ENCODE results near the gene LGR4.

The LGR4 gene

DNA sequence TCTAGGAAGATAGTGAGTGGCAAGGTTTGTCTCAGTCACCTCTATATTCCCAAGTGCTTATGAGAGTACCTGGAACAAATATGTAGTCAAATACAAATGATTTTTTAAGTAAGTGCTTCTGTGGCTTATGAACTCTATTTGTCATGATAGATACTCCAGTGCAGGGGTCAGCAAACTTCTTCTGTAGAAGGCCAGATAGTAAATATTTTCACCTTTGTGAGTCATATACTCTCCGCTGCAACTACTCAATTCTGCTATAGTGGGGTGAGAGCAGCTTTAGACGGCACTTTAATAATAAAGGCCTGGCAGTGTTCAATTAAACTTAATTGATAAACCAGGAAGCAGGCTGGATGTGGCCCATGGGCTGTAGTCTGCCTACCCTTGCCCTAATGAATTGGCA lies 97.2 kb downstream of the LGR4 start:
- no peak for DNase-seq

DNA sequence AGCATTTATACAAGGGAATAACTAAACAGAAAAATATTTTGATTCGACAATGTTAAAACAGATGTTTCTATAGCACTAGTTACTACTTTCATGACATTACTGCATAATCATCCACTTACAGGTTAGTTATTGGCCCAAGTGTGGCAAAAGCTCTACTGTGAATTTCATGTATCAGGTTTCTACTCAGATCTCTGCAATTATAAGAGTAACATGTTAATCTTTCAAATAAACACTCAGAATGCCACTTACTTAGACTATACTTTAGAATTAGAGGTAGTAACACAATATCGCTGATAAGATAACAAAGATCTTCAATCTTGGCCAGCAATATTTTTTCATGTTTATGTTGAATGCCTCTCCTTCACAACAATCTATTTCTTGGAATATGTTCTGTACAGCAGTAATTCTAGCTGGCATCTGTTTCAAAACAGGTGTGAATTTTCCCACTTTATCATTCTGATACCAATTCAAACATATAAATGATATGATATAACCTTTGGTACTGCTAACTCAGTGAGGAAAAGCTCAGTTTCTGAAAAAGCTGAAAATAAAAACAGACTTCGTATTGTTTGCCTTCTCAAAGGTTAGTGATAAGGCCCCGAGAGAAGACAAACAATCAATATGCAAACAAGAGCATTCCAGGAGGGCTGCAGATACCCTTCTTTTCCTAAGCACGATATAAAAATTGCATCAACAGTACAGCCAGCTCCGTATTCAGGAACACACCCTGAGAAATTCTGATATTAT lies 98.6 kb downstream of the LGR4 start:
- DNase-seq = peak; percentile 39

DNA sequence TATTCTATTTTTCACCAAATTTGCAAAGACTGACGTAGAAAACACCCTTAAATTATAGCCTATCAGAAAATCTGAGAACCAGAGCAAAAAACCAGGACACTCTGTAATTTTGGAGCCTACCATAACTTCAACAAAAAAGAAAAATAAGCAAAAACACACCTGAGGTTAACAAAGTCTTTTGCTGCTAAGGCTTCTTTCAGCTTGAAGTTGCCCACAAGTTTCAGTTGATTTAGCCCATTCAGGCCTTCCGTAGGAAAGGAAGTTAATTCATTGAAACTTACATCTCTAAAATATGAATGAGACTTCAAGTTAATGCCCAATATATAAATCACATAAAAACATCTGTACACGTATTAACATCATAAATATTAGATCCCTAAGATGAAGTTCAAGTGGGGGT lies 99.2 kb downstream of the LGR4 start:
- no peak for DNase-seq

DNA sequence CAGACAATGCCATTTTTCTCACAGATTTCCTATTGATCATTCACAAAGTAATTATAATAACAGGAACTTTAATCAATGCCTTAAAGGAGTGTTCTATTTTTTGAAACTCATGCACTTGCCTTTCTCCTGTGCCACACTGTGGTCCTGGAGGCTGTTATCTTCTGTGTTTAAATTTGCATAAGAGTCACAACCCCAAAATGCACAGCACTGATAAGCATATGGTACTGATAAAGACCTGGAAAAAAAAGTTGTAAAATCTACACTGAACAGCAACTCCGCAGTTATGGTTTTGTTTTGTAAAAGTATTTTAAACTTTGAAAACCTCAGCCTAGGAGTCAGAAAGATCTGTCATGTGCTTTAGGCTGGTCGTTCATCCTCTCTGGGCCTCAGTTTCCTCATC lies 100.4 kb downstream of the LGR4 start:
- no peak for DNase-seq

DNA sequence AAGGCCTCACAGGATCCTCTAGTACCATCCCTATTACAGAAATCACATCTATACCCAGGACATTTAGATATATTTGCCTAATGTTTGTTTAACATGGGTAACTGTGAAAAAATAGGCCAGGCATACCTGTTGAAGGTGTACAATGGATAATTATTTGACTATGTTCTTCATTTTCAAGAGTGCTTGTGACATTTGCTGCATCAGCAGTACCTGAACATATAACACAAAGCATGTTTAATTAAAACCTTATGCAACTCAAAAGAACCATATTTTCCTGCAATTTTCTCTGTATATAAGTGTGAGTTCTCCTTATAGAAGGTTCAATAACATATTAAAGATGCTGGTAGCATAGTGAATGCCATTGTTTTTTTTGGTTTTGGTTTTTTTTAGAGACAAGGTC lies 101.1 kb downstream of the LGR4 start:
- DNase-seq = no peak

DNA sequence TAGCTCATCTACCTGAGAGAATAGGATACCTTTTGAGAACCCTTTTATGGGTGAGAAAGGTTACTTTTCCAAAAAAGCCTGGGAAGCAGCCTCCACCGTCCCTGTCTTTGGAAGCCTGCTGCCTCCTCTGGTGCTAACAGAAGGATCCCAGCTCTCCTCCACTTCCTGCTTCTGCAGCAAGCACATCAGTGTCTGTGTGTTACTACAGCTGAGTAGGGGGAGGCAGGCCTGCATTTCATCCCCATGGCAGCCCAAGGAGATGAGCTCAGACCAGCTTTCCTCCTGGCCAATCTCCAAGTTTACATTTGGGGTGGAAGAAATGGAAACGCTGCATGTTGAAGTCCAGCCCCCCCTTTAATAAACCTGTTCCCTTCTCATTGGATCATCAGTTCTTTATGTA lies 102.2 kb downstream of the LGR4 start:
- no peak for DNase-seq

DNA sequence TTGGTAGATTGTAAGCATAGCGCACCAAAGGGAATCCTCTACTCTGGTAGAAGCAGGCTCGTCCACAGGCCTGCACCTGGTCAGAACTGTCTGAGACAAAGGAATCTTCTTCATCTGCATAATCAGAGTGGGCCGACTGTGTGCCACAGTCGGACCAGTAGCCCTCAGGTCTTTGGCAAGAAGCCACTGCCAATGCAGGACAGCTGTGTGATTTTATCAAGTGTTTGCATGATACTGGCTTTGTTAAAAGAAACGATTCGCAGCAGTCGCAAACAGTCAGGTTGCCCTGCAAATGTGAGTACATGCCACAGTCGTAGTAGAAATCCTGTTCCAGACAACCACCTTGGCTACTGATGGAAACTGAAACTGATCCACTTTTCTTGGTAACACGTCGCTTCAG lies 104.7 kb downstream of the LGR4 start:
- DNase-seq = peak; percentile 89

DNA sequence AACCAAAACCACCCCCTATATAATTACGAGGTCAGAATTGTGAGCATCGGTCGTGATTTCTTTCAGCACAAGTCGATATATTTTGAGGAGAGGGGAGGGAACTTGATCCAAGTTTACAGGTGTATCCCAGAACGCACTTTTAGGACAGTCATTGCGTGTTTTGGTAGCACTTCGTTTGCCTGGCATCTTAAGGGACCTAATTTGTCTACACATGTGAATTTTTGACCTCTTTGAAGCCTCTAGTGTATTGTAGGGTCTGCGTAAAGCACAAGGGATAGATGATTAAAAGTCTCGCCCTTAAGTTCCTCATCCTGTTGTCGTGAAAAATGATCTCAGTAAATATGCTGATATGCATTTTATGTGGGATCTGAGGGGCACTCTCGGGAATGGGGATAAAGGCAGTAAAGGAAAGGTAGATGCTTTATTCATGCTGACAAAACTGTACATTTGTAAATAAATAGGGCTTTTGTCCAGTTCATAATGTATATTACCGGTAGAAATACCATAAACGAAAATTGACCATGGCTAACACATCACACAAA lies 108.9 kb downstream of the LGR4 start:
- no peak for DNase-seq

DNA sequence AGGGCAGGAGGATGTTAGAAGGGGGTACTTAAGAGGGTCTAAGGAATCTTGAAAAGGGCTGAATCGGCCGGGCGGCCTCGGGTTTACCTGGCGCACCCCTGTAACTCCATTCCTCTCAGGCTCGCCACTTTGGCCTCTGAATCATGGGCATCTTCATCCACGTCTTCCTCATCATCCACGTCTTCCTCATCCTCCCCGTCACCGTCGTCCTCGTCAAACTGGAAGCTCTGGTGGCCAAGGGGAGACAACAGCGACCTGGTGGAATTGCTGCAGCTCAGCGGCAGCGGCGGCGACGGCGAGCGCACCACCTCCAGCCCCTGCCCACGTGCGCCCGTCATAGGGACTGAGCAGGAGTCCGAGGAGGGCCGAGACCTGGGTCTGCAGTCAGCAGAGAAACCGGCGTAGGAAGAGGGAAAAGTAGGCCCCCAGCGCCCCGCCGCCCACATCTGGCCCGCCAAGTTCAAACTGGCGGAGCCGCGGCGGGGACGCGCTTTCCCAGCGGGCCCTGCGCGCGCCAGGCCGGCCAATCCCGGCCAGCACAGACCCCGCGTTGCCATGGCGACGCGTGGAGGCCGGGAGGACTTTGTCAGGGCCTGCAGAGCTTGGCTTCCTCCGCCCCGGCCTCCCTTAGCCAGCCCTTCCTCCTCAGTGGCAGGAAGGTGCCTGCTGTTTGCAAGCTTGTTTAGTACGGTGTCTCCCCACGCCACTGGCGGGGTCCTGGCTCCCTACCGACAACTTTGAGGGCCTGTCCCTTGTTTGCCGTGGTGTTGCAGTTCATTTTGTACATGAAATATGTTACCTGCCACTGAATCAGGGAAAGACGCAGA lies 109.6 kb downstream of the LGR4 start, which contains the start of gene CCDC34:
Gene CCDC34 (minus strand): TSS at position 467 of the 827 bp plus-strand sequence. CDS start 21 bp downstream, at position 446.
- peak; percentile 93 for DNase-seq

DNA sequence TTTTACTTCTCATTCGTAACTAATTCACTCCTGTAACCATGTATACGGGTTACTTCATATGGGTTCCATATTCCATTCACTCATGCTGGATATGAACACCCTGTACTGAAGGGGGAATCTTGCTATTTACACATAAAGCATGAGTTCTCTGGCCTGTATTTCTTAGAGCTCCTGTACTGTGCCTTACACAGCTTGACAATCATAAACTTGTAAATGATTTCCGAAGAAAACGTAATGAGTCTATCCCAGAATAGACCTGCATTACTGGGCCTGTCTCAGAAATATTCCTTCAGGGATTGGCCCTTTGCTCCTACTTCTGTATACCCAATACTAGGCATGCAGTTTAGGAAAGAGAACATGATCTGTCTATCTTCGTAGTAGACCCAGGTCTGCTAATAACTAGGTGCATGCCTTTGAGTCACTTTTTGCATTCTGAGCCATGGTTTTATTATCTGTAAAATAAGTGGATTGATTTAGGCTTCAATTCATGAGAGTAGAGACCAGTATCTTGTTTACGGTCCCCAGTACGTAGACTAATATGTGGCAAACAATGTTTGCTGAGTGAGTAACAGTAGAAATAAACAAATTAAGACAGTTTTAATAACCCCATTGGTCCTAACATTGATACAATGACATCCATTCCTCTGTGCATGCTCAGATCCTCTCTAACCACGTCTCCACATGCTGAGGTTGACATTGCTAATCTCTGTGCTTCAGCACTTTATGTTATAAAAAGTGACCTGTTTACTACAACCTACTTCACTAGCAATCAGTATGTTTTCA lies 110.8 kb downstream of the LGR4 start:
- no peak for DNase-seq

DNA sequence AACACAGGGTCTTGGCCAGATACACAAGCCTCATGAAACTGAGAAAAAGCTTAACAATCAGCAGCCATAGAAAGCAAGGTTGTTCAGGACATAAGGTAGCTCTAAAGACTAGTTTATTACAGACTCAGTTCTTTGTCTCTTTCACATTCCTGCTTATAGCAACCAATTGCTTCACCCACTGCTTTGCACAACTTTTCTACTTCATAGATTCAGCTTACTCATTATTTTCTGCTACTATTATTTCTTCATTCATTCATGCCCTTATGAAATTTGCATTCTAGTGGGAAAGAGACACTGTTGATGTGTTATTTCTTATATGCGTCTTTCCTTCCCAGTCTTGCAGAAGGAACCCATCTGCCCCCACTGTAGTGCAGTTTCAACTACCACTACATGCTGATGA lies 114.3 kb downstream of the LGR4 start:
- no peak for DNase-seq

DNA sequence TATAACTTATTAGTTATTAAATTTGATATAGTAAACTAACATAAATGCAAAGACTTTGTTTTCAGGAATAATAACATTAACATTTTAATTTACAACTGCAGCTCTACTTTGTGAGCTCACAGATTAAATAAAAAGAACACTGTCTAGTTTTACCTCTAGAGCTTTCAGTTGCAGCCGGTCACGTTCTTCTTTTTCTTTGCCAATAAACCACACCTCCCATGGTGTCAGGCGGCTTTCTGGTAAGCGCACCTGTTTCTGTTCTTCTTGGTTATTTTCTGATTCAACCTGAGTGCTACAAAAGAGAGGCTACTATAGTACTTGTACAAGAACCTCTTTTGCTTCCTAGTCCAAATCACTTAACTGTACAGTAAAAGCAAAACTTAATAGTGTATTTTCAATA lies 115.3 kb downstream of the LGR4 start:
- DNase-seq = peak; percentile 76

DNA sequence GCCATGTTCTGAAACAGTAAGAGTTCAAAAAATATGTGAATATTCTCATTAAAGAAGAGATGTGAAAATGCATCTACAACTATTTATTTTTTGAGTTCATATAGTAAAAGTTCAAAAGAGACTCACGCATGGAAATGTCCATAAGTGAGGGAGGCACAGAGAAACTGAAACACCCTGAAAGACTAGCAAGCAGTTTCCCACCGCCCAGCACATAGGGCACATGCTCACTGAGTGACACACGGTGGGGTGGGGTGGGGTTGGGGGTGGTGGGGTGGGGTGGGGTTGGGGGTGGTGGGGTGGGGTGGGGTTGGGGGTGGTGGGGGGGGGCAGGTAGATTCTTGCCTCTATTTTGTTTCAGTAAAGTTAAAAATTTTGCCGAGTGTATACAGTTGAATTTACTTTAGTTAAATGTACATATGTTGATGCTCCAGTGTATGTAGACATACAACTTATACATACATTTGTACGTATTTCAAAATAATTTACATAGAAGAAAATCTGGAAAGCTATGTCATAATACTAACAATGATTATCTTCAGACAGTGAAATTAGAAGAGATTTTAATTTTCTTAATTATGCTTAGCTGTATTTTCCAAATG lies 115.9 kb downstream of the LGR4 start:
- DNase-seq = no peak

DNA sequence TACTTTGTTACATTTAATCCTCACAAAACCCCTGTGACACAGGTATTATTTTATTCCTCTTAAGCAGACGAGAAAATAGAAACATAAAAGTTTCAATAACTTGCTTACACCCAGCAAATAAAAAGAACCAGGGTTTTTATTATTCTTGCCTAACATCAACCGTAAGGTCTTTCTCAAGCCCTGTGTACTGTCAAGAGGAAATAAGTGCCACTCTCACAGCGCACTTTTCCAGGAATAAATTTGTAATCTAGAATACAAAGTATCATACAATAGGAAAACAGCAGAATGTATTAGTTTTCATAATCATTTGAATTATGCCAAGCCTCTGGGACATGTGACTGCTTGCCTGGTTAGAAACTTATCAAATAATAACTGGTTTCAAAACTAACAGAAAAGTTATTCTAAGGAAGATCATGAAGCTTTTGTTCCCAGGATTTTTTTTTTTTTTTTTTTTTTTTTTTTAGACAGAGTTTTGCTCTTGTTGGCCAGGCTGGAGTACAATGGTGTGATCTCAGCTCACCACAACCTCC lies 117.0 kb downstream of the LGR4 start:
- no peak for DNase-seq

DNA sequence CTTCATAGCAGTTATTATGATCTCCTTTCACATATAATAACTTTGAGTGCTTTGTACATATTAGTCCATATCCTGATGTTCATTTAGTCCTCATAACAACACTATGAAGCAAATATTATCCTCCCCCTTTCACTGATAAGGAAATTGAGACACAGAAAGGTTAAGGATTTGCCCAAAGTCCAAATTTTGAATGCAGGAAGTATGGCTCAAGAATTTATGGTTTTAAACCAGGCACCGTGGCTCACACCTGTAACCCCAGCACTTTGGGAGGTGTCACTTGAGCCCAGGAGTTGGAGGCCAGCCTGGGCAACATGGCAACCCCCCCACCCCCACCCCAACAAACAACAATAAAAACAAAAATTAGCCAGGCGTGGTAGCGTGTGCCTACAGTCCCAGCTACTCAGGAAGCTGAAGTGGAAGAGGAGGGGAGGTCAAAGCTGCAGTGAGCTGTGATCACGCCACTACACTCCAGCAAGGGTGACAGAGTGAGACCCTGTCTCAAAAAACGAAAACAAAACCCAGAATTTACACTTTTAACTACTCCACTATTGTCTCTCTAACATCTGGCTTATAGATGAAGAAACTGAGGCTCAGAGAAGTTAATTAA lies 118.1 kb downstream of the LGR4 start:
- DNase-seq = no peak

DNA sequence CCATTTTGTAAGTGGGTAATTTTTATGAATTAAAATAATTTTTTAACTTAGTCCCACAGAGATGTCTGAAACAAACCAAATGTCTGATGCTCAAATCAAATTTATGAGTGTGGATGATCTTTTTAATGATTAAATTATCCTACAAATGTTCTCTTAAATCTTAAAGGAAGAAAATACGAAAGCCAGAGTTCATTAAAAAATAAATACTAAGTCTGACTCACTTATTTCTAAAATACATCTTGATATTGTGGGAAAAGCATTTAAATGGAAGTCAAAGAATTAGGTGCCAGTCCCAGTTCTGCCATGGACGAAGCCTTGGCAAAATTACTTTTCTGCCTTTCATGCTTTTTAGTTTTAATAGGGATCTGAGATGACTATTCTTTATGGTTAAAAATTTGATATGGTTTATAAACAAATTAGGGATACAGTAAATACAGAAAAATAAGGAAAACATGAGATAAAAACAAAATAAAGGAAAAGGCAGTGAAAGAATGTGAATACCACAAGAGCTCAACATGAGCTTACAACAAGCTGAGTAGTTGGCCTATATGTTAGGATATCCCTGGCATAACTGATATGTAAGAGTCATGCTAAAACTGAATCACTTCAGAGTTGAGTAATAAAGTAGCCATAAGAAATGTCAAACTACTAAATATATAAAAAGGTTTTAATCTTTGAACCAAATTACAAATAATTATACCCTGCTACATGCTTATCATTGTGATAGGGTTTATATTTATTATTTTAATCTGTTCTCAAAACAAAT lies 118.8 kb downstream of the LGR4 start:
- no peak for DNase-seq

DNA sequence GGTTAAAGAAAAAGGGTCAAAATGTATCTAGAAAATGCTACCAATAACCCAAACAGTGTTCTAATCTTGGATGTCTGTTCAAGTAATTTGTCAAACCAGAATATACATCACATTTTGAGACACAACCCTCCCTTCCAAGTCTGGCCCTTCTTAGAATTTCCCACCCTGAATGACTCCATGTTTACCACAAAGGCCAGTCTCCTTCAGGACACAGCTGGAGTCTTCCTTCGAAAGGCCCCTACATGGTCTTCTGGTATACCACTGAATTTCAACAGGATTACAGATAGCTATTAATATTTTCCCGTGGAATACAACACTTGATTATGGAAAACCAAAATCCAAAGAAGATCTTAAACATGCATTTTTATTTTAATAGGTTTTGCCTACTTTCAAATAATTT lies 119.8 kb downstream of the LGR4 start:
- DNase-seq = no peak

DNA sequence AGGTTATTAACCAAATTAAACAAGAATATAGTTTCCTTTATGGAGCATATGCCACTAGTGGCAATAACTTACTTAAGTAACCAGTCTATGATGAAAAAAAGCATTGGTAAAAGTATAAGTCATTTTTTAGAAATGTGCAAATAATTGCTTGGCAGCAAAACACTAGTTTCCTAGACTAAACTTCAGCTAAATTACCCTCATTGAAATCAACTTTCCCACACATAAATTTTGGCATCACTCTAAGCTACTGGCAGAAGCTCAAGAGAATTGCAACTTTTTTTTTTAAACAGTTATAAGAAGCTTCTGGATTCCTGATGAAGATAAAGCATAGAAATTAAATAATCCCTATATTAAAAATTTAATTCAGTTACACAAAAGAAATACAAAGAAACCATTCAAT lies 122.1 kb downstream of the LGR4 start:
- DNase-seq = peak; percentile 18

DNA sequence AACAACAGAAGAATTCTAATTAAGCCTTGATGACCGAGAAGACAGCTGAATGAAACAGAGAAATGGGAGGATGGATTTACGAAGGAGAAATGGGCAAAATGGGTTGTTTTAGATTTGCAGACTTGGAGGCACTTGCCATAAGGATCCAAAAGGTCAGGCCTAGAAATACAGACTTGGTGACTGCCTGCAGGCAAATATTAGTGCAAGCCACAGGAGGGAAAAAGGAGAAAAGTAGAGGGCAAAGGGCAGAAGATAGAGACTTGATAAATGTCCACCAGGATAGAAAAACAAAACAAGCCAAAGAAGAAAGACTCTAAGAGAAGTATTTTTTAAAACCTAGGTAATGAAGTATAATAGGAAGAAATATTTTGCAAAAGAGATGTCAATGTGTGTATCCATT lies 122.7 kb downstream of the LGR4 start:
- no peak for DNase-seq

DNA sequence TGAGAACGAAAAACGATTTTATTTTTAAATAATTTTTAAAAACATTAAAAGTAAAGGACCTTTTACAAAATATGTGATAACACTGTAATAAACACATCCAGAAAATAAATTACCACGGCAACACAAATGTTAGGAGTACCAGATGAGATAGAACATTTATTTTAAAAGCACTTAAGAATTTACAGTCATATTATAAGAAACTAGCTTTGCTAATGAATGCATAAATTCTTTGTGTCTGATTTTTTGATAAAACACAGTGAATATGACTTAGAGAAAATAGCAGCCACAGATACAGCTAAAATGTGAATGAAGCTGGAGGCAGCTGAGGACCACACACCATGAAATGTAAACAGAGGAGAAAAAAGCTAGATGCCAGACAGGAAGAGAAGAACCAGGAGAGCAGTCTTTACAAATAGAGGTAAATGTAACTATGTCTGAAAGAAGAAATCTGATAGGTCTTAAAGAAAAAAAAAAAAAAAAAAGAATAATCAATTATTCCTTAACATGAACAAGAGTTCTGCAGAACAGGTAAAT lies 124.2 kb downstream of the LGR4 start:
- DNase-seq = peak; percentile 94
